Ecto neural progenitor cell (in vitro differentiated cells): ENCODE data around the gene PLCH2.

ENCODE experiments used
- DNase-seq: peaks from one replicate; pipeline ENCODE4 v3.0.0-alpha.2; 2018; ENCODE audit warnings: low spot score

PLCH2 gene

GRCh38 chr1:2477791-2478499 is 1.9 kb downstream of the PLCH2 start:
- DNase-seq, result no peak

GRCh38 chr1:2479186-2479585 is 3.1 kb downstream of the PLCH2 start:
- DNase-seq, result no peak

- no peak for DNase-seq
Measured at GRCh38 chr1:2479618-2480017, 3.5 kb downstream of the PLCH2 start.

GRCh38 chr1:2480236-2480985 is 4.3 kb downstream of the PLCH2 start:
- DNase-seq, result no peak

GRCh38 chr1:2480986-2481364 is 4.9 kb downstream of the PLCH2 start:
- DNase-seq, result no peak

GRCh38 chr1:2481885-2482284 is 5.8 kb downstream of the PLCH2 start:
- no peak for DNase-seq

- DNase-seq, result no peak
Measured at GRCh38 chr1:2482588-2482987, 6.5 kb downstream of the PLCH2 start.

GRCh38 chr1:2483026-2483425 is 6.9 kb downstream of the PLCH2 start:
- no peak for DNase-seq

GRCh38 chr1:2483970-2484369 is 7.9 kb downstream of the PLCH2 start:
- DNase-seq, result no peak

- DNase-seq, result no peak
Measured at GRCh38 chr1:2486041-2486440, 10.0 kb downstream of the PLCH2 start.

- DNase-seq, result no peak
Measured at GRCh38 chr1:2486558-2486957, 10.5 kb downstream of the PLCH2 start.

GRCh38 chr1:2488688-2489087 is 12.6 kb downstream of the PLCH2 start:
- DNase-seq, result no peak

- no peak for DNase-seq
Measured at GRCh38 chr1:2489615-2490014, 13.5 kb downstream of the PLCH2 start.

GRCh38 chr1:2492091-2492490 is 16.0 kb downstream of the PLCH2 start:
- DNase-seq, result no peak

GRCh38 chr1:2493218-2493617 is 17.1 kb downstream of the PLCH2 start:
- no peak for DNase-seq

- DNase-seq, result no peak
Measured at GRCh38 chr1:2493691-2494322, 17.7 kb downstream of the PLCH2 start.

GRCh38 chr1:2494323-2494693 is 18.2 kb downstream of the PLCH2 start:
- no peak for DNase-seq

GRCh38 chr1:2495026-2495425 is 18.9 kb downstream of the PLCH2 start:
- no peak for DNase-seq

- no peak for DNase-seq
Measured at GRCh38 chr1:2495546-2495945, 19.5 kb downstream of the PLCH2 start.

- DNase-seq, result no peak
Measured at GRCh38 chr1:2496087-2496622, 20.1 kb downstream of the PLCH2 start.

- DNase-seq, result no peak
Measured at GRCh38 chr1:2496746-2497145, 20.7 kb downstream of the PLCH2 start.

- no peak for DNase-seq
Measured at GRCh38 chr1:2497891-2498290, 21.8 kb downstream of the PLCH2 start.

GRCh38 chr1:2498648-2499047 is 22.6 kb downstream of the PLCH2 start:
- DNase-seq, result no peak
